NB4 (cell line): Measurements from ENCODE around the gene TRAF3.

Experiments
- DNase-seq: peaks from one replicate; pipeline ENCODE4 v3.0.0; 2010; ENCODE audit warnings: low read depth
- H3K4me3 ChIP-seq: one replicate; pipeline ENCODE4 v1.5.1; 2011; ENCODE audit warnings: mild to moderate bottlenecking, low read depth, low read length, moderate library complexity
- MYC ChIP-seq: IDR thresholded peaks from 2 replicates; pipeline ENCODE4 v1.6.1; 2011; ENCODE audit warnings: low read depth, low read length
- POLR2A ChIP-seq: IDR thresholded peaks from 2 replicates; pipeline ENCODE4 v1.6.1; 2011; ENCODE audit warnings: mild to moderate bottlenecking; ENCODE audit not compliant: insufficient read length; ENCODE audit errors: extremely low read depth
- TF ChIP-seq, protein P1 (sequence below): IDR thresholded peaks from 2 replicates; pipeline ENCODE4 v1.6.1; 2011; ENCODE audit warnings: low read depth, low read length
- TF ChIP-seq, protein P2 (sequence below): IDR thresholded peaks from one replicate; pipeline ENCODE4 v1.5.1; 2012; ENCODE audit warnings: low read depth, low read length

The TRAF3 gene

GRCh38 chr14:102768223-102769048 lies 8.8 kb upstream of the TRAF3 start:
- TF ChIP-seq, protein P1, sequence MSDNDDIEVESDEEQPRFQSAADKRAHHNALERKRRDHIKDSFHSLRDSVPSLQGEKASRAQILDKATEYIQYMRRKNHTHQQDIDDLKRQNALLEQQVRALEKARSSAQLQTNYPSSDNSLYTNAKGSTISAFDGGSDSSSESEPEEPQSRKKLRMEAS = peak; percentile 89
- peak; percentile 17 for TF ChIP-seq POLR2A
- TF ChIP-seq MYC = peak; percentile 93
- TF ChIP-seq, protein P2, sequence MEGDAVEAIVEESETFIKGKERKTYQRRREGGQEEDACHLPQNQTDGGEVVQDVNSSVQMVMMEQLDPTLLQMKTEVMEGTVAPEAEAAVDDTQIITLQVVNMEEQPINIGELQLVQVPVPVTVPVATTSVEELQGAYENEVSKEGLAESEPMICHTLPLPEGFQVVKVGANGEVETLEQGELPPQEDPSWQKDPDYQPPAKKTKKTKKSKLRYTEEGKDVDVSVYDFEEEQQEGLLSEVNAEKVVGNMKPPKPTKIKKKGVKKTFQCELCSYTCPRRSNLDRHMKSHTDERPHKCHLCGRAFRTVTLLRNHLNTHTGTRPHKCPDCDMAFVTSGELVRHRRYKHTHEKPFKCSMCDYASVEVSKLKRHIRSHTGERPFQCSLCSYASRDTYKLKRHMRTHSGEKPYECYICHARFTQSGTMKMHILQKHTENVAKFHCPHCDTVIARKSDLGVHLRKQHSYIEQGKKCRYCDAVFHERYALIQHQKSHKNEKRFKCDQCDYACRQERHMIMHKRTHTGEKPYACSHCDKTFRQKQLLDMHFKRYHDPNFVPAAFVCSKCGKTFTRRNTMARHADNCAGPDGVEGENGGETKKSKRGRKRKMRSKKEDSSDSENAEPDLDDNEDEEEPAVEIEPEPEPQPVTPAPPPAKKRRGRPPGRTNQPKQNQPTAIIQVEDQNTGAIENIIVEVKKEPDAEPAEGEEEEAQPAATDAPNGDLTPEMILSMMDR = no peak

DNA sequence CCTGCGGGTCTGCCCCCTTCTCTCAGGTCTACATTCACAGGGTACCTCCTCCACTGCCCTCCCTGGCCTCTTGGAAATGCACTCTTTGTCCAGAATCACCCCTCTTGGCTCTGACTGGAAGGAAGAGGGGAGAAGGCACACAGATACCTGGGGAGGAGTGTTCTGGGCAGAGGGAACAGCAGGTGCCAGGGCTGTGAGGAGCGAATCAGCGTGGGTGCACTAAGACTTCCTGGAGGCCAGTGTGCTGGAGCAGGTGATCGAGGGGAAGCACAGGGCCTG lies 8.3 kb upstream of the TRAF3 start:
- TF ChIP-seq, protein P1 = no peak
- TF ChIP-seq MYC = no peak
- no peak for TF ChIP-seq POLR2A
- TF ChIP-seq, protein P2 = no peak
- DNase-seq = no peak
- no peak overlapping the region for H3K4me3 ChIP-seq

More at GRCh38 chr14:102768223-102769048, 8.8 kb upstream of the TRAF3 start:
- DNase-seq = peak; percentile 93
- no peak overlapping the region for H3K4me3 ChIP-seq

DNA sequence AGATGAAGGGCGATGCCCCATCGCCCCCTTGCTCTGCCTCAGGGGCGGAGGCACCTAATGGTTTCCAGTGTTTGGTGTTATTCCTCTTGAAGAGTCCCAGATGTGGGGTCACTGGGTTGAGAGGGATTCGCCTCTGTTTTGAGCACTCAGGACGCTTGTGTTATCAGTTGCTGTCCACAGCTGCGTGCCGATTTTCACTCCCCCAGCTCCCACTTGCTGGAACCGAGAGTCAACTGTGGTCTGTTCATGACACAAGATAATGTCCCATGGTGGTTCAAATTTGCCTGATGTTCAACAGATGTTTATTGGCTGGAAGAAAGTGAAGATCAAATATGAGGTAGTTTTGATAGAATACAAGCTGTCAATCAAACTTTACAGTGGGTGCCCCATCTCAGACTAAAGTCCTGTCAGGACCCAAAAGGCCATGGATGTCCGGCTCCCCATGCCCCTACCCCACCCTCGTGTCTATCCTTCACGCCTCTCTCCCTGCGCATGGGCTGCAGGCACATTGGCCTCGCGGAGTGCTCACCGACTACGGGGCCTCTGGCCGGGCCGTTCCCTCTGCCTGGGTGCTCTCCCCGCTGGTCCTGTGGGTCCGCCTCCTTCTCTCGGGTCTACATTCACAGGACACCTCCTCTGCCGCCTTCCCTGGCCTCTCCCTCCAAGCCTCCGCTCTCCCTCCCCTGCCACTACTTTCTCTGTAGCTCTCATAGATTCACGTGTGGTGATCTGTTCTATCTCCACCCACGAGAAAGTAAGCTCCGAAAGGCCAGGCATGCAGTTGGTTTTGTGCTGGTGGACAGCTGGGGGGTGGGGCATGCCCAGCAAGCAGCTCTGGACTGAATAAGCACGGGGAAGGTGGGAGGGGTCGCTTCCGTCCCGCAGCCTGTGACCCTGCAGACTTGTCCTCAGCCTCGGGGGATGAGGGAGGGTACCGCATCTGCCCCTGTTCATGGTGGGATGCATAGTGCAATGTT lies 6.8 kb upstream of the TRAF3 start:
- no peak overlapping the region for H3K4me3 ChIP-seq
- no peak for TF ChIP-seq POLR2A
- TF ChIP-seq MYC = no peak
- TF ChIP-seq, protein P1 = no peak
- no peak for DNase-seq

GRCh38 chr14:102771144-102771543 lies 6.1 kb upstream of the TRAF3 start:
- H3K4me3 ChIP-seq = no peak overlapping the region
- TF ChIP-seq, protein P1 = no peak
- TF ChIP-seq POLR2A (no peak), MYC (no peak)
- TF ChIP-seq, protein P2 = no peak
- DNase-seq = no peak

GRCh38 chr14:102772781-102773570 lies 4.3 kb upstream of the TRAF3 start:
- no peak overlapping the region for H3K4me3 ChIP-seq
- DNase-seq = peak; percentile 61
- TF ChIP-seq MYC = no peak
- TF ChIP-seq, protein P2 = peak; percentile 27
- TF ChIP-seq, protein P1 = no peak
